BE2C (cell line): ENCODE data around the gene PIP4K2B.
A peak's percentile ranks its signal among the peaks of the same experiment; 100 is the strongest.

Source experiments
- DNase-seq: peaks from one replicate; pipeline ENCODE4 v3.0.0-alpha.2; 2020
- H3K27me3 ChIP-seq: fragments of 250-450 bp; sonication (Bioruptor Pico); 2 replicates; pipeline ENCODE4 v1.5.1; 2020; ENCODE audit warnings: mild to moderate bottlenecking
- H3K36me3 ChIP-seq: fragments of 250-450 bp; sonication (Bioruptor Pico); 2 replicates; pipeline ENCODE4 v1.5.1; 2020; ENCODE audit warnings: mild to moderate bottlenecking
- H3K4me1 ChIP-seq: fragments of 250-450 bp; sonication (Bioruptor Pico); 2 replicates; pipeline ENCODE4 v1.5.1; 2020
- H3K4me3 ChIP-seq: 2 replicates; pipeline ENCODE4 v1.5.1; 2011; ENCODE audit warnings: low read depth, low read length
- H3K9me3 ChIP-seq: fragments of 250-450 bp; sonication (Bioruptor Pico); 2 replicates; pipeline ENCODE4 v1.5.1; 2020
- TF ChIP-seq, protein P1 (sequence below): IDR thresholded peaks from 2 replicates; pipeline ENCODE4 v1.5.1; 2012; ENCODE audit warnings: mild to moderate bottlenecking, low read depth, low read length

PIP4K2B gene

DNA sequence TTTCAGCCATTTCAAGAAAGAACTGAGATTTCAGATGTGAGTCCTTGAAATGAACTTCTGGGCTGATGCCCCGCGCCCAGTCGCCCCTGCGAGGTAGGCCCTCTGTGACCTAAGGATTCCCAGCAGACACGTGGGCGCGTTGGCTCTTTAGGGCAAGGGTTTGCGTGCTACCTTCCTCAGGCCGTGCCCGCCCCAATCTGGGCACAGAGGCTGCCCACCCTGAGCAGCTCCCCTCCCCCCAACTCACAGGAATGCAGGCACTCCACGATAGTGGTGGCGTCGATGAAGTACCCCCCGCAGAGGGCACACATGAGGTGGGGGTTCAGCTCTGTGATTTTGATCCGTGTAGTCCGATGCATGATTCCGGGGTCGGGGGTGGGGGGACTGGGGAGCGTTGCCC, 59.3 kb downstream of the PIP4K2B start:
- no peak for DNase-seq
- no peak overlapping the region for H3K4me3 ChIP-seq
- peaks cover 35% of the 10 kb centered on the region for H3K4me1 ChIP-seq
- H3K36me3 ChIP-seq: peaks cover 53% of the 10 kb centered on the region
- TF ChIP-seq, protein P1, sequence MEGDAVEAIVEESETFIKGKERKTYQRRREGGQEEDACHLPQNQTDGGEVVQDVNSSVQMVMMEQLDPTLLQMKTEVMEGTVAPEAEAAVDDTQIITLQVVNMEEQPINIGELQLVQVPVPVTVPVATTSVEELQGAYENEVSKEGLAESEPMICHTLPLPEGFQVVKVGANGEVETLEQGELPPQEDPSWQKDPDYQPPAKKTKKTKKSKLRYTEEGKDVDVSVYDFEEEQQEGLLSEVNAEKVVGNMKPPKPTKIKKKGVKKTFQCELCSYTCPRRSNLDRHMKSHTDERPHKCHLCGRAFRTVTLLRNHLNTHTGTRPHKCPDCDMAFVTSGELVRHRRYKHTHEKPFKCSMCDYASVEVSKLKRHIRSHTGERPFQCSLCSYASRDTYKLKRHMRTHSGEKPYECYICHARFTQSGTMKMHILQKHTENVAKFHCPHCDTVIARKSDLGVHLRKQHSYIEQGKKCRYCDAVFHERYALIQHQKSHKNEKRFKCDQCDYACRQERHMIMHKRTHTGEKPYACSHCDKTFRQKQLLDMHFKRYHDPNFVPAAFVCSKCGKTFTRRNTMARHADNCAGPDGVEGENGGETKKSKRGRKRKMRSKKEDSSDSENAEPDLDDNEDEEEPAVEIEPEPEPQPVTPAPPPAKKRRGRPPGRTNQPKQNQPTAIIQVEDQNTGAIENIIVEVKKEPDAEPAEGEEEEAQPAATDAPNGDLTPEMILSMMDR: no peak
- no peaks in the 10 kb centered on the region for H3K9me3 ChIP-seq
- no peaks in the 10 kb centered on the region for H3K27me3 ChIP-seq

DNA sequence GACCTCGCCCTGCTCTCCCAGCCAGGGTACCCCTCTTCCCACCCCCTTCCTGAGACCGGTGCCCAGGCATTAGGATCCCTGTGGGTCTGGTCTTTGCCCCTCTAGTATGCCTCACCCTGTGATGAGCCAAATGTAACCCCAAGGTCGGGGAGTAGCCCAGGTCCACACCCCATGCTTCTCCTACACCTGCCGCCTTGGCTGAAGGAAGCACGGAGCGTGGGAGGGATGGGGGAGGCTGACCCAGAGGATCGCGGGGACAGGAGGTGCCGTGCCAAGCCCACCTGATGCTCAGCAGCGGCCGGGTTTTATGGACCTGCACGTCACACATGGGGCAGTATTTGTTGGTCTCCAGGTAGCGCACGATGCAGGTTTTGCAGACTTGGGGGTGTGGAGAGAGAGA, 60.1 kb downstream of the PIP4K2B start:
- H3K4me1 ChIP-seq: peaks cover 30% of the 10 kb centered on the region
- TF ChIP-seq, protein P1: no peak
- DNase-seq: no peak
- no peaks in the 10 kb centered on the region for H3K27me3 ChIP-seq
- H3K9me3 ChIP-seq: no peaks in the 10 kb centered on the region
- no peak overlapping the region for H3K4me3 ChIP-seq
- H3K36me3 ChIP-seq: peaks cover 60% of the 10 kb centered on the region

DNA sequence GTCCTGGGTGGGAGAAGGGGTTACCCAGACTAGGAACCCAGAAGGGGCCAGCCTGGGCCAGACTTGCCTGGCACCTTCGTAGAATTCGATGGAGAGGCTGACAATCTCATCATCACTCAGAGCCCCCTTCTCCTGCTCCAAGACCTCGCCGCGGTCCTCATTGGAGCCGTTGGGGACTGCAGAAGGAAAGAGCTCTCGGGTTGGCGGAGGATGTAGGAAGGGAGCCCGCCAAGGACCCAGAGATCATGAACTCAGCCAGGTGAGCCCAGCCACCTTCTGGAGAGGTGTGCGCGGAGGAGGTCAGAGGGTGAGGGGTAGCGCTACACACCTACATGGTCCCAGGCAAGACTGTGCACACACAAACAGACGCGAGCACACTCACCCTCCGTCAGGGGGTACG, 60.7 kb downstream of the PIP4K2B start:
- DNase-seq: no peak
- Histone ChIP-seq H3K36me3 (peaks cover 62% of the 10 kb centered on the region), H3K4me1 (peaks cover 27% of the 10 kb centered on the region), H3K27me3 (no peaks in the 10 kb centered on the region), H3K4me3 (no peak overlapping the region), H3K9me3 (no peaks in the 10 kb centered on the region)
- TF ChIP-seq, protein P1: no peak

DNA sequence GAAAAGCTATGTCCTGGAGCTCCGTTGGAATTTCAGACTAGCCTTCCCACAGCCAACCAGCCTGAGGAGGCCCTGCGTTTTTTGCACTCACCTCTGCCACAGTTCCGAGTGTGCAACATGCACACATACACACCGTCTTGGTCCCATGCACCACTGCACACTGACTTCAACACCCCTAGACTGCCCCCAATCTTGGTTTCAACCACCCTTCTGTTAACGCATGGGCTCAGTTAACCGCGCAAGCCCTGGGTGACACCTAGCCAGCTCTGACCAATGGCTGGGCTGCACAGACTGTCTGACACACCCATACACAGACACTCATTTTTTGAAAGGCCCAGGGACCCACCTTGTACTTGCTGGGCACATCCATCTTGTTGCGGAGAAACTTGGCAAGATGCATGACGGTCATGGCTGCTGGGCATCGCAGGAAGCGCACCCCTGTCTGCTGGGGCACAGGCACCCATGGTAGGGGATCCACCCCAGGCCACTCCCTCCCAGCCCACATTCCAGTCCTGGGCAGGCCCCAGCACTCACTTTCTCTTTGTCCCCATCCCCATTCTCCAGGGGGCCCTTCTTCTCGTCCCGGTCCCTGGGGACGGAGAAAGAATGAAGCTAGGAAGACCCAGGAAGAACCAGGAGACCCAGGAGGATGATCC, 61.2 kb downstream of the PIP4K2B start:
- no peaks in the 10 kb centered on the region for H3K9me3 ChIP-seq
- H3K4me1 ChIP-seq: peaks cover 21% of the 10 kb centered on the region
- H3K36me3 ChIP-seq: peaks cover 67% of the 10 kb centered on the region
- TF ChIP-seq, protein P1: no peak
- H3K4me3 ChIP-seq: no peak overlapping the region
- DNase-seq: no peak
- H3K27me3 ChIP-seq: no peaks in the 10 kb centered on the region

DNA sequence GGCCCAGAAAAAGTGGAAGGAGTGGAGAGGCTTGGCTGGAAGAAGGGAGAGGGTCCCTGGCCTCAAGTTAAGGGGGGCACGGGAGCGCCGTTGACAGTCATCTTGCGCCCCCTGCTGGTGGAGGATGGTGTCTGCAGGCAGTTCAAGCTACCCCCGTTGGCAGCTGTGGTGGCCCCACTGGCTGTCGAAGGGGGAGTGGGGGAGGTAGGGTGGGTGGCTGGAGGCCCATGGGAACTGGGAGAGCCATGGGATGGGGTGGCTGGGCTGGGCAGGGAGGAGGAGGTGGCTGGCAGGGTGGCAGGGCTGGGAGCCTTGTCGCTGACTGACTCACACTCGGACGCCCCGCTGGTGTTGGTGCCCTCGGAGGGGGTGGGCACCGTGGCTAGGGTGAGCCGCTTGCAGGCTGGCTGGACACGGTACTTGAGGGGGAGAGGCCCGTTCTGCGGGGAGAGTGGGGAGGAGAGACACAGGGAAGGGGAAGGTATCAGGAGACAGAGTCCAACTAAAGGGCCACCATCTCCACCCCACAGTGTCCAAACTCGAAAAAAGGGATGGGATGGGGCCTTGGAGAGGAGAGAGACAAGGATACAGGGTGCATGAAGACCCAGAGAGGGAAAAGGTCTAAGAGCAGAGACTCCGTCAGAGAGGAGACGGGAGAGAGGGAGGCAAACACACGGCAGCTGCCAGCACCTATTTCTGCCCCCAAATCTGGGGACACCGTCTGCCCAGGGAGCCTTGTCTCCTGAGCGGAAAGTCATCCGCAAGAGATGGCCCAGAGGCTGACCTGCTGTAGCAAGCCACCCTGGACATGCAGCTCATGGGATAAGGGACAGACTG, 64.0 kb downstream of the PIP4K2B start:
- peak; percentile 79 for DNase-seq
- Histone ChIP-seq H3K36me3 (peaks cover 75% of the 10 kb centered on the region), H3K27me3 (no peaks in the 10 kb centered on the region), H3K4me3 (no peak overlapping the region), H3K4me1 (peaks cover 12% of the 10 kb centered on the region), H3K9me3 (no peaks in the 10 kb centered on the region)
- TF ChIP-seq, protein P1: peak; percentile 86
